Type B pancreatic cell (in vitro differentiated cells): ENCODE measurements around the gene PTGIS. TPM values are rescaled to one million over a fixed set of nuclear protein-coding genes. Genes with fewer than 3 reads are reported as not detected.

Experiments
- DNase-seq: peaks from one replicate; pipeline ENCODE4 v3.0.0; 2021; ENCODE audit warnings: mixed read lengths; ENCODE audit not compliant: unreplicated experiment; ENCODE audit errors: extremely low spot score
- H3K27ac Mint-ChIP-seq: 2 replicates; pipeline ENCODE4 v1.8.0; 2021; ENCODE audit warnings: mild to moderate bottlenecking, mixed read lengths
- H3K27me3 Mint-ChIP-seq: 2 replicates; pipeline ENCODE4 v1.8.0; 2021; ENCODE audit warnings: mixed read lengths
- H3K36me3 Mint-ChIP-seq: 2 replicates; pipeline ENCODE4 v1.8.0; 2021; ENCODE audit warnings: mixed read lengths
- H3K4me1 Mint-ChIP-seq: one replicate; pipeline ENCODE4 v1.8.0; 2021; ENCODE audit warnings: mixed read lengths; ENCODE audit not compliant: unreplicated experiment
- H3K4me3 Mint-ChIP-seq: 2 replicates; pipeline ENCODE4 v1.8.0; 2021; ENCODE audit warnings: mild to moderate bottlenecking, mixed read lengths
- H3K9me3 Mint-ChIP-seq: 2 replicates; pipeline ENCODE4 v1.8.0; 2021; ENCODE audit warnings: mixed read lengths
- total RNA-seq: library from RNA; stranded (reverse); gene quantifications from 2 replicates; pipeline ENCODE4 v1.2.1, GENCODE V29; 2021; ENCODE audit warnings: low replicate concordance
- TF ChIP-seq, protein P1 (sequence below): fragments of 200-600 bp; sonication (generic); conservative IDR thresholded peaks from 2 replicates; pipeline ENCODE4 v1.5.0; 2021; ENCODE audit warnings: antibody characterized with exemption, mild to moderate bottlenecking

The PTGIS gene
- total RNA-seq, 1 donor from 2014 or later, result 33.3 TPM

DNA sequence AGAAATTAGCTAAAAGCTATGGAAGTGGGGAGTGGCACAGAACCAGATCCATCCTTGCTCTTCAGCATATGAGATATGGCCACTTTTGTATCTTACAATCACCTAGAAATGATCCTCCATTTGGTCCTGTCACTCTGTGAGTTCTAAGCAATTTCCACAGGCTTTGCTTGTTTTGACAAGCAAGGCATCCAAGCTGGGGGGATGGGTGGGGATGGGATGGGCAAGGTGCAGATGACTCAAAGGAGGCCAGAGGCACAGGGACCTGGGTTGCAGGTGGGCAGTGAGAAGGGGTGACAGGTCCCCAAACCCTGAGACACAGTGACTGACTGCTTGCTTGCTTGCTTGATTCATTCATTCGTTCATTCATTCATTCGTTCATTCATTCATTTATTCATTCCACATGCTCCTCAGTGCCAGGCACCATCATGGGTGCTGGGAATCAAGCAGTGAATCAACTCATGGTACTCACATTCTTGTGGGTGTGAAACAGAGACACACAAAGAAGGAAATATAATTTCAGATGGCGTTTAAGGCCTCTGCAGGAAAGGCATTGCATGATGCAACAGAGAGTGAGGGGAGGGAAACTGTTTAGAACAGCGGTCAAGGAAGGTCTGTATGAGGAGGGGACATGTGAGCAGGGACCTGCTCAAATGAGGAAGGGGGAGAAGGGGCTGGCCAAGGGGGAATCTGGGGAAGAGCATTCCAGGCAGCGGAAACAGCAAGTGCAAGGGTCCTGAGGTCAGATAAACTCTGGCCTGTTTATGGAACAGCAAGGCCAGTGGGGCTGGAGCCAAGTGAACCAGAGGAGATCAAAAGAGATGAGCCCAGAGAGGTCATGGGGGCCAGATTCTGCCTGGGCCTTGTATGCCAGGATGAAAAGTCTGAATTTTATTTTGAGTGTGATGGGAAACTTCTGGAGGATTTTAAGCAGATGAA lies 88.9 kb downstream of the PTGIS start:
- TF ChIP-seq, protein P1, sequence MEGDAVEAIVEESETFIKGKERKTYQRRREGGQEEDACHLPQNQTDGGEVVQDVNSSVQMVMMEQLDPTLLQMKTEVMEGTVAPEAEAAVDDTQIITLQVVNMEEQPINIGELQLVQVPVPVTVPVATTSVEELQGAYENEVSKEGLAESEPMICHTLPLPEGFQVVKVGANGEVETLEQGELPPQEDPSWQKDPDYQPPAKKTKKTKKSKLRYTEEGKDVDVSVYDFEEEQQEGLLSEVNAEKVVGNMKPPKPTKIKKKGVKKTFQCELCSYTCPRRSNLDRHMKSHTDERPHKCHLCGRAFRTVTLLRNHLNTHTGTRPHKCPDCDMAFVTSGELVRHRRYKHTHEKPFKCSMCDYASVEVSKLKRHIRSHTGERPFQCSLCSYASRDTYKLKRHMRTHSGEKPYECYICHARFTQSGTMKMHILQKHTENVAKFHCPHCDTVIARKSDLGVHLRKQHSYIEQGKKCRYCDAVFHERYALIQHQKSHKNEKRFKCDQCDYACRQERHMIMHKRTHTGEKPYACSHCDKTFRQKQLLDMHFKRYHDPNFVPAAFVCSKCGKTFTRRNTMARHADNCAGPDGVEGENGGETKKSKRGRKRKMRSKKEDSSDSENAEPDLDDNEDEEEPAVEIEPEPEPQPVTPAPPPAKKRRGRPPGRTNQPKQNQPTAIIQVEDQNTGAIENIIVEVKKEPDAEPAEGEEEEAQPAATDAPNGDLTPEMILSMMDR, result no peak
- peaks cover 59% of the 10 kb centered on the region for H3K27me3 Mint-ChIP-seq
- no peak overlapping the region for H3K27ac Mint-ChIP-seq
- no peaks in the 10 kb centered on the region for H3K9me3 Mint-ChIP-seq
- no peaks in the 10 kb centered on the region for H3K36me3 Mint-ChIP-seq
- no peaks in the 10 kb centered on the region for H3K4me1 Mint-ChIP-seq
- no peak overlapping the region for H3K4me3 Mint-ChIP-seq
- no peak for DNase-seq

- TF ChIP-seq, protein P1, result no peak
- no peak for DNase-seq
- H3K27me3 Mint-ChIP-seq, result peaks cover 59% of the 10 kb centered on the region
- no peaks in the 10 kb centered on the region for H3K4me1 Mint-ChIP-seq
- H3K4me3 Mint-ChIP-seq, result no peak overlapping the region
- no peak overlapping the region for H3K27ac Mint-ChIP-seq
- no peaks in the 10 kb centered on the region for H3K36me3 Mint-ChIP-seq
- no peaks in the 10 kb centered on the region for H3K9me3 Mint-ChIP-seq
Observed at GRCh38 chr20:49478266-49478665, 89.7 kb downstream of the PTGIS start.

GRCh38 chr20:49477200-49477599 lies 90.7 kb downstream of the PTGIS start:
- Mint-ChIP-seq H3K27ac (no peak overlapping the region), H3K4me1 (no peaks in the 10 kb centered on the region), H3K36me3 (no peaks in the 10 kb centered on the region), H3K9me3 (no peaks in the 10 kb centered on the region), H3K4me3 (no peak overlapping the region), H3K27me3 (peaks cover 60% of the 10 kb centered on the region)
- DNase-seq, result no peak
- TF ChIP-seq, protein P1, result no peak

GRCh38 chr20:49476016-49476355 lies 92.0 kb downstream of the PTGIS start:
- no peaks in the 10 kb centered on the region for H3K9me3 Mint-ChIP-seq
- TF ChIP-seq, protein P1, result no peak
- no peaks in the 10 kb centered on the region for H3K4me1 Mint-ChIP-seq
- H3K36me3 Mint-ChIP-seq, result no peaks in the 10 kb centered on the region
- DNase-seq, result no peak
- H3K4me3 Mint-ChIP-seq, result no peak overlapping the region
- H3K27me3 Mint-ChIP-seq, result peaks cover 57% of the 10 kb centered on the region
- no peak overlapping the region for H3K27ac Mint-ChIP-seq

- DNase-seq, result no peak
- TF ChIP-seq, protein P1, result no peak
- H3K27me3 Mint-ChIP-seq, result peaks cover 57% of the 10 kb centered on the region
- no peaks in the 10 kb centered on the region for H3K36me3 Mint-ChIP-seq
- H3K4me3 Mint-ChIP-seq, result no peak overlapping the region
- H3K4me1 Mint-ChIP-seq, result no peaks in the 10 kb centered on the region
- H3K9me3 Mint-ChIP-seq, result no peaks in the 10 kb centered on the region
- no peak overlapping the region for H3K27ac Mint-ChIP-seq
Observed at GRCh38 chr20:49475292-49476015, 92.5 kb downstream of the PTGIS start.
